ENCODE data around the gene PAXIP1. TPM values are rescaled to one million over a fixed set of nuclear protein-coding genes. Genes with fewer than 3 reads are reported as not detected.

The PAXIP1 gene
- total RNA-seq, 1 experiment from 2014 or later, result 15.3 TPM

DNA sequence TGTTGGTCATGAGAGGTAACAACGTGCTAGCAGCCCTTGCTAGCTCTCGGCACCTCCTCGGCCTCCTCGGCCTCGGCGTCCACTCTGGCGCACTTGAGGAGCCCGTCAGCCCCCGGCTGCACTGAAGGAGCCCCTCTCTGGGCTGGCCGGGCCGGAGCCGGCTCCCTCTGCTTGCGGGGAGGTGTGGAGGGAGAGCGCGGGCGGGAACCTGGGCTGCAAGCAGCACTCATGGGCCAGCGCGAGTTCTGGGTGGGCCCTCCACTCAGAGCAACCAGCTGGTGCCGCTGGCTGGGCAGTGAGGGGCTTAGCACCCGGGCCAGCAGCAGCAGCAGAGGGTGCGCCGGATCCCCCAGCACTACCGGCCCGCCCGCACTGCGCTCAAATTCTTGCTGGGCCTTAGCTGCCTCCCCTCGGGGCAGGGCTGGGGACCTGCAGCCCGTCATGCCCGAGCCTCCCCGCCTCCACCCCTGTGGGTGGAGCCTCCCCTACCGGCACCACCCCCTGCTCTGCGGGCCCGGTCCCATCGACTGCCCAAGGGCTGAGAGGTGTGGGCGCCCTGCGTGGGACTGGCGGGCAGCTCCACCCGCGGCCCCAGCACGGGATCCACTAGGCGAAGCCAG lies 96.1 kb downstream of the PAXIP1 start:
- BruUV-seq (replicated peaks), result no TSS peak

DNA sequence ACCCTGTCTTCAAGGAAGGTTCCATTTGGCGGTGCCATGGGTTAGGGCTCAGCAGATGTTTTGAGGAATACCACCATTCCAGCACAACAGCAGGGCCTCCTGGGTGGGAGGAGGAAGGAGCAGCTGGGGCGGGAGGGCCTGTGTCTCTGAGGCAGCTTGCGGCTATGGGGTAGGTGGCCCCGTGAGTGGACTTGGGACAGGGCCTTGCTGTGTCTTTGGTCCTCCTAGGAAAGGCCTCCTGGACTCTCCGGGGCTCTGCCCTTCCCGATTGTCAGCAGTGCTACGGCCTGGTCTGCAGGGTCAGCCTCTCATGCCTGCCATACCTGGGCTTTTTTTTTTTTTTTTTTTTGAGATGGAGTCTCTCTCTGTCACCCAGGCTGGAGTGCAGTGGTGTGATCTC lies 96.7 kb downstream of the PAXIP1 start:
- no peaks in the 10 kb centered on the region for H3K4me1 ChIP-seq (ENCODE audit: insufficient read depth, low read length)
- no peaks in the 10 kb centered on the region for H3F3A ChIP-seq (ENCODE audit: low read length, unreplicated experiment)
- H3K9me3 ChIP-seq (ENCODE audit: low read length), result no peaks in the 10 kb centered on the region
- no peak overlapping the region for H2AFZ ChIP-seq (ENCODE audit: low read length)
- DNase-seq (no peak), ATAC-seq (no peak)
- no peaks in the 10 kb centered on the region for H3K9me2 ChIP-seq (replicated peaks; ENCODE audit: low read length)
- H3K79me2 ChIP-seq (ENCODE audit: low read length), result no peaks in the 10 kb centered on the region
- H3K4me2 ChIP-seq (ENCODE audit: low read length), result no peak overlapping the region
- no TSS peak for BruUV-seq (replicated peaks)
- no peaks in the 10 kb centered on the region for H4K20me1 ChIP-seq (ENCODE audit: low read length)
- no peaks in the 10 kb centered on the region for H3K36me3 ChIP-seq (ENCODE audit: low read depth, low read length)
- intact Hi-C loops (cut with micrococcal nuclease), result no loop called here
- no peak overlapping the region for H3K4me3 ChIP-seq (ENCODE audit: low read length)
- ChIA-PET POLR2A (ENCODE audit: unreplicated experiment) (no interaction called here), CTCF (no interaction called here)
- H3K27ac ChIP-seq (ENCODE audit: low read length), result no peak overlapping the region
- TF ChIP-seq, protein P1, sequence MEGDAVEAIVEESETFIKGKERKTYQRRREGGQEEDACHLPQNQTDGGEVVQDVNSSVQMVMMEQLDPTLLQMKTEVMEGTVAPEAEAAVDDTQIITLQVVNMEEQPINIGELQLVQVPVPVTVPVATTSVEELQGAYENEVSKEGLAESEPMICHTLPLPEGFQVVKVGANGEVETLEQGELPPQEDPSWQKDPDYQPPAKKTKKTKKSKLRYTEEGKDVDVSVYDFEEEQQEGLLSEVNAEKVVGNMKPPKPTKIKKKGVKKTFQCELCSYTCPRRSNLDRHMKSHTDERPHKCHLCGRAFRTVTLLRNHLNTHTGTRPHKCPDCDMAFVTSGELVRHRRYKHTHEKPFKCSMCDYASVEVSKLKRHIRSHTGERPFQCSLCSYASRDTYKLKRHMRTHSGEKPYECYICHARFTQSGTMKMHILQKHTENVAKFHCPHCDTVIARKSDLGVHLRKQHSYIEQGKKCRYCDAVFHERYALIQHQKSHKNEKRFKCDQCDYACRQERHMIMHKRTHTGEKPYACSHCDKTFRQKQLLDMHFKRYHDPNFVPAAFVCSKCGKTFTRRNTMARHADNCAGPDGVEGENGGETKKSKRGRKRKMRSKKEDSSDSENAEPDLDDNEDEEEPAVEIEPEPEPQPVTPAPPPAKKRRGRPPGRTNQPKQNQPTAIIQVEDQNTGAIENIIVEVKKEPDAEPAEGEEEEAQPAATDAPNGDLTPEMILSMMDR (conservative IDR thresholded peaks at IDR 0.05; ENCODE audit: low read depth, low read length), result no peak
- TF ChIP-seq EZH2 (IDR thresholded peaks at IDR 0.05; ENCODE audit: low read length, unreplicated experiment) (no peak), EZH2phosphoT487 (IDR thresholded peaks at IDR 0.05; ENCODE audit: borderline replicate concordance, low read length) (no peak)
- no peak overlapping the region for H3K9ac ChIP-seq (ENCODE audit: low read length)
- H3K27me3 ChIP-seq (ENCODE audit: low read length), result peaks cover 12% of the 10 kb centered on the region; the same call in 1 of the 2 replicates

More for the DNA sequence above, 96.1 kb downstream of the PAXIP1 start:
- POLR2A ChIA-PET (ENCODE audit: unreplicated experiment), result no interaction called here
- Histone ChIP-seq H3K9me2 (replicated peaks; ENCODE audit: low read length) (no peaks in the 10 kb centered on the region), H3K9ac (ENCODE audit: low read length) (no peak overlapping the region), H2AFZ (ENCODE audit: low read length) (no peak overlapping the region), H3K79me2 (ENCODE audit: low read length) (no peaks in the 10 kb centered on the region), H3K4me1 (ENCODE audit: insufficient read depth, low read length) (no peaks in the 10 kb centered on the region), H3K4me3 (ENCODE audit: low read length) (no peak overlapping the region), H3K27me3 (ENCODE audit: low read length) (peaks cover 12% of the 10 kb centered on the region; the same call in 1 of the 2 replicates), H3K4me2 (ENCODE audit: low read length) (no peak overlapping the region), H3K27ac (ENCODE audit: low read length) (no peak overlapping the region), H3F3A (ENCODE audit: low read length, unreplicated experiment) (no peaks in the 10 kb centered on the region), H3K36me3 (ENCODE audit: low read depth, low read length) (no peaks in the 10 kb centered on the region), H4K20me1 (ENCODE audit: low read length) (no peaks in the 10 kb centered on the region), H3K9me3 (ENCODE audit: low read length) (no peaks in the 10 kb centered on the region)
- intact Hi-C loops (cut with micrococcal nuclease), result no loop called here
- CTCF ChIA-PET, result no interaction called here
- DNase-seq, result no peak
- no peak for ATAC-seq
- TF ChIP-seq EZH2phosphoT487 (IDR thresholded peaks at IDR 0.05; ENCODE audit: borderline replicate concordance, low read length), result no peak
- no peak for TF ChIP-seq EZH2 (IDR thresholded peaks at IDR 0.05; ENCODE audit: low read length, unreplicated experiment)
- TF ChIP-seq, protein P1 (conservative IDR thresholded peaks at IDR 0.05; ENCODE audit: low read depth, low read length), result no peak

DNA sequence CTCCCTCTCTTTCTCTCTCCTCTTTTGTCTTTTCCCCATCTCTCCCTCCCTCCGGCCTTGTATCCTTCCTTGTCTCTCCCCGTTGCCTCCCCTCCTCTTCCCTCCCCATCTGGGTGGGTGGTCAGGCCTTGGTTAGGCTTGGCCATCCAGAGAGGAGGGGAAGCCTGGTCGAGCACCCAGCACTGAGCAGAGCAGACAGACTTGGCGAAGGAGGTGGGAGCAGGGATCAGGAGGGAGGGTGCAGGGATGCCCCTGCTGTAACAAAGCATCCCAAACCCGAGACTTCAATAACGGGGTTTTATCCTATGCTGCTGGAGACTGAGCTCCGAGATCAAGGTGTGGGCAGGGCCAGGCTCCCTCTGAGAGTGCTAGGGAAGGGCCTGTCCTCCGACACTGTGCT lies 97.3 kb downstream of the PAXIP1 start:
- H4K20me1 ChIP-seq (ENCODE audit: low read length), result no peaks in the 10 kb centered on the region
- intact Hi-C loops (cut with micrococcal nuclease), result no loop called here
- CTCF ChIA-PET, result no interaction called here
- TF ChIP-seq EZH2phosphoT487 (IDR thresholded peaks at IDR 0.05; ENCODE audit: borderline replicate concordance, low read length) (no peak), EZH2 (IDR thresholded peaks at IDR 0.05; ENCODE audit: low read length, unreplicated experiment) (no peak)
- TF ChIP-seq, protein P1 (conservative IDR thresholded peaks at IDR 0.05; ENCODE audit: low read depth, low read length), result no peak
- no peak overlapping the region for H3K9ac ChIP-seq (ENCODE audit: low read length)
- POLR2A ChIA-PET (ENCODE audit: unreplicated experiment), result no interaction called here
- no peak overlapping the region for H3K27ac ChIP-seq (ENCODE audit: low read length)
- H3K4me3 ChIP-seq (ENCODE audit: low read length), result no peak overlapping the region
- H3K36me3 ChIP-seq (ENCODE audit: low read depth, low read length), result no peaks in the 10 kb centered on the region
- H3K4me2 ChIP-seq (ENCODE audit: low read length), result no peak overlapping the region
- no peaks in the 10 kb centered on the region for H3K9me3 ChIP-seq (ENCODE audit: low read length)
- peaks cover 15% of the 10 kb centered on the region; the same call in 1 of the 2 replicates for H3K27me3 ChIP-seq (ENCODE audit: low read length)
- no peak for ATAC-seq
- H3K79me2 ChIP-seq (ENCODE audit: low read length), result no peaks in the 10 kb centered on the region
- DNase-seq, result no peak
- no peaks in the 10 kb centered on the region for H3K4me1 ChIP-seq (ENCODE audit: insufficient read depth, low read length)
- no TSS peak for BruUV-seq (replicated peaks)
- no peaks in the 10 kb centered on the region for H3K9me2 ChIP-seq (replicated peaks; ENCODE audit: low read length)
- H3F3A ChIP-seq (ENCODE audit: low read length, unreplicated experiment), result no peaks in the 10 kb centered on the region
- H2AFZ ChIP-seq (ENCODE audit: low read length), result no peak overlapping the region

Measured in PC-3 (cell line).